ENCODE measurements around the gene PDZD4. TPM values are rescaled to one million over a fixed set of nuclear protein-coding genes. Genes with fewer than 3 reads are reported as not detected.

Gene PDZD4
- total and polyA plus RNA-seq, 2 experiments from 2014 or later: not detected

DNA sequence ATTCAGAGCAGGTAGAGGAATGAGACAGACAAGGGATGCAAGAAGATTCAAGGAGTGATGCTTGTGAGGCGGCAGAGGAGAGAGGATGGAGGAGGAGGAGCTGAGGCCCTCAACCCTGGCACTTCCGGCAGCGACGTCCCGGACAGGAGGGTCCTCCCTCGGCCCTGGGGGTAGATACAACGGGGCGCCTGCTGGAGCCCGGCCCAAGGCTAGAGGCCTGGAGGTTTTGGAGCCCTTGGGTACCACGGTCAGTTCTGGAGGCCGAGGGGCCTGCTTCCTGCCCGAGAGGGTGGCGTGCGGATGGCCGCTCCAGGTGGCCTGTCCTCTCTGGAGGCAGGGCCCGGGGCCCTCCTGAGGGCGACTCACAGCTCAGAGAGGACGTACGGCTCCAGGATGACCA lies 22.4 kb downstream of the PDZD4 start:
- no peak for DNase-seq
- Histone ChIP-seq H3K4me2 (ENCODE audit: unreplicated experiment) (no peak overlapping the region), H3K4me3 (no peak overlapping the region), H4K20me1 (ENCODE audit: insufficient read depth) (no peaks in the 10 kb centered on the region), H2AFZ (no peak overlapping the region), H3K36me3 (ENCODE audit: low read depth) (no peaks in the 10 kb centered on the region), H3K27me3 (replicated peaks; ENCODE audit: insufficient read depth) (no peaks in the 10 kb centered on the region), H3K27ac (no peak overlapping the region), H3K9me3 (ENCODE audit: low read depth) (no peaks in the 10 kb centered on the region), H3K4me1 (ENCODE audit: insufficient read depth) (no peaks in the 10 kb centered on the region), H3K9ac (no peak overlapping the region), H3K9me2 (ENCODE audit: insufficient read depth) (no peaks in the 10 kb centered on the region), H3F3A (ENCODE audit: insufficient read depth) (no peaks in the 10 kb centered on the region), H3K79me2 (ENCODE audit: insufficient read depth) (no peaks in the 10 kb centered on the region)
- no peak for TF ChIP-seq EZH2 (IDR thresholded peaks at IDR 0.05; ENCODE audit: insufficient read depth, poor library complexity, severe bottlenecking)
- no peak for TF ChIP-seq EZH2phosphoT487 (IDR thresholded peaks at IDR 0.05; ENCODE audit: insufficient read depth, low read depth)
- in situ Hi-C loops (cut with MboI): no loop called here
- WGBS, 2 experiments (ENCODE audit: low coverage in 1 of 2, low lambda C conversion rate in 2 of 2, missing lambda C conversion rate in 2 of 2): 85 to 100% methylated on average over 3 to 9 of the region's 19 CpGs

DNA sequence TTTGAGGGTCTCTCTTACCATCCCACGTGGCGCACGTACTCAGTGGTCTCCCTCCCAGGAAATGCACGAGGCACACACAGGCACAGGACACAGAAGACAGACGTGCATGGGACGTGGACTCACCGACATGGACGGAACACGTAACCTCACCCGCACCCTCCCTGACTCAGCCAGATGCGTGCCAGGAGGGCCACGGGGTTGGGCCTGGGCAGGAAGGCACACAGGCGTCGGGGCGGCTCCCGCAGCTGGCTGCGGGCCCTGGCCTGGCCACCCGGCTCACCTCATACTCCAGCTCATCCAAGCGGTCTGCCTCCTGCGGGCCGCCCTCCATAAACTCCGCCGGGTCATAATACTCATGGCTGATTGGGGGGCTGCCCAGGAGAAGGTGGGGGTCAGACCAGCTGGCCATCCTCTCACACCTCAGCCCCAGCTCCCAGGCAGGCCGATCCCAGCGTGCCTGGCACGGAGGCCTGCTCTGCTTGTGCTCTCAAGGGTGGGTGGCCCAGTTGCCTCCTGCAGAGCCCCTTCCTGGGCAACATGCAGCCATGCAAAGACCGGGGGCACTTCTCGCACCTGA lies 23.3 kb downstream of the PDZD4 start:
- no peaks in the 10 kb centered on the region for H3K9me2 ChIP-seq (ENCODE audit: insufficient read depth)
- WGBS, 2 experiments (ENCODE audit: low coverage in 1 of 2, low lambda C conversion rate in 2 of 2, missing lambda C conversion rate in 2 of 2): 83 to 90% methylated on average over 6 to 22 of the region's 28 CpGs
- H2AFZ ChIP-seq: no peak overlapping the region
- no peaks in the 10 kb centered on the region for H4K20me1 ChIP-seq (ENCODE audit: insufficient read depth)
- no peaks in the 10 kb centered on the region for H3K79me2 ChIP-seq (ENCODE audit: insufficient read depth)
- H3K27me3 ChIP-seq (replicated peaks; ENCODE audit: insufficient read depth): no peaks in the 10 kb centered on the region
- no peaks in the 10 kb centered on the region for H3F3A ChIP-seq (ENCODE audit: insufficient read depth)
- no peak overlapping the region for H3K4me3 ChIP-seq
- H3K9me3 ChIP-seq (ENCODE audit: low read depth): no peaks in the 10 kb centered on the region
- no peak overlapping the region for H3K9ac ChIP-seq
- DNase-seq: no peak
- no peak for TF ChIP-seq EZH2 (IDR thresholded peaks at IDR 0.05; ENCODE audit: insufficient read depth, poor library complexity, severe bottlenecking)
- no peak for TF ChIP-seq EZH2phosphoT487 (IDR thresholded peaks at IDR 0.05; ENCODE audit: insufficient read depth, low read depth)
- no peaks in the 10 kb centered on the region for H3K36me3 ChIP-seq (ENCODE audit: low read depth)
- H3K27ac ChIP-seq: no peak overlapping the region
- H3K4me2 ChIP-seq (ENCODE audit: unreplicated experiment): no peak overlapping the region
- H3K4me1 ChIP-seq (ENCODE audit: insufficient read depth): no peaks in the 10 kb centered on the region
- in situ Hi-C loops (cut with MboI): no loop called here

DNA sequence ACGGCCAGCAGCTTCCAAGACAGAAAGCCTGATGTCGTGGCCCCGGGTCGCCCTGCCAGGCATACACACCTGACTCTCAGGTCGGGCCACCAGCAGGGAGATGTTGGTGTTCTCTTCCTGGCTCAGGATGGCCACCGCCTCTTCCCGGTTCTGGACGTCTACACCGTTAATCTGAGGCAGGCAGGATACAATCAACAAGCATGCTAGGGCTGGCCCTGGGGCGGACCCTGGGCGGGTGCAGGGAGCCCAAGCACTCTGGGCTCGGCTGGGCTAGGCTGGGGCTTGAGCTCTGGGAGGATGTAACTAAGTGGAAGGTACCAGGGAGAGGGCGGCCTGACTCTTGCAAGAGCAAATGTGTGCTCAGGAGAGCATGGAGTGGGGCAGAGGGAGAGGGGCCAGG lies 24.9 kb downstream of the PDZD4 start:
- H3K4me3 ChIP-seq: no peak overlapping the region
- TF ChIP-seq EZH2 (IDR thresholded peaks at IDR 0.05; ENCODE audit: insufficient read depth, poor library complexity, severe bottlenecking) (no peak), EZH2phosphoT487 (IDR thresholded peaks at IDR 0.05; ENCODE audit: insufficient read depth, low read depth) (no peak)
- H3K9me3 ChIP-seq (ENCODE audit: low read depth): no peaks in the 10 kb centered on the region
- no peak overlapping the region for H3K27ac ChIP-seq
- H3K9ac ChIP-seq: no peak overlapping the region
- H3K36me3 ChIP-seq (ENCODE audit: low read depth): no peaks in the 10 kb centered on the region
- in situ Hi-C loops (cut with MboI): no loop called here
- H3K9me2 ChIP-seq (ENCODE audit: insufficient read depth): no peaks in the 10 kb centered on the region
- WGBS, 2 experiments (ENCODE audit: low coverage in 1 of 2, low lambda C conversion rate in 2 of 2, missing lambda C conversion rate in 2 of 2): 72 to 81% methylated on average over 8 to 10 of the region's 13 CpGs
- H3K4me2 ChIP-seq (ENCODE audit: unreplicated experiment): no peak overlapping the region
- H4K20me1 ChIP-seq (ENCODE audit: insufficient read depth): no peaks in the 10 kb centered on the region
- no peaks in the 10 kb centered on the region for H3K4me1 ChIP-seq (ENCODE audit: insufficient read depth)
- no peak overlapping the region for H2AFZ ChIP-seq
- no peaks in the 10 kb centered on the region for H3F3A ChIP-seq (ENCODE audit: insufficient read depth)
- no peak for DNase-seq
- H3K79me2 ChIP-seq (ENCODE audit: insufficient read depth): no peaks in the 10 kb centered on the region
- H3K27me3 ChIP-seq (replicated peaks; ENCODE audit: insufficient read depth): no peaks in the 10 kb centered on the region

DNA sequence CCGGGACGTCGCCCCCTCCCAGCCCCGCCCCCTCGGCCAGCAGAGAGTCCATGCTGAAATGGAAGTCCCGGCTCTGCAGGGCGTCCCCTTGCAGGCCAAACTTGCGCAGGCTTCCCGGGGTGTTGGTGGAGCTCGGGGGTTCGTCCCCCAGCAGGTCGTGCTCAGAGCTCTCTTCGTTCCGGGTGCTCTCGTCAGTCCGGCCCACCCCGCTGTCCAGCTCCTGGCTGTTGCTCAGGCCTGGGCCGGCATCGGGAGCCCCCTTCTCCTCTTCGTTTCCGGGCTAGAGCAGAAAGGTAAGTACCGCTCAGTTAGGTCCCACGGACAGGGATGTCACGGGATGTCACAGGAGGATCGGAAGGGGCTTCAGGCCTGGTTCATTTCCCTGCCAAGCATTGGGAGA lies 25.7 kb downstream of the PDZD4 start:
- Histone ChIP-seq H4K20me1 (ENCODE audit: insufficient read depth) (no peaks in the 10 kb centered on the region), H3K9ac (no peak overlapping the region), H3K79me2 (ENCODE audit: insufficient read depth) (no peaks in the 10 kb centered on the region), H2AFZ (no peak overlapping the region), H3K4me2 (ENCODE audit: unreplicated experiment) (no peak overlapping the region), H3K4me1 (ENCODE audit: insufficient read depth) (no peaks in the 10 kb centered on the region), H3K36me3 (ENCODE audit: low read depth) (no peaks in the 10 kb centered on the region), H3K27me3 (replicated peaks; ENCODE audit: insufficient read depth) (no peaks in the 10 kb centered on the region), H3K4me3 (no peak overlapping the region), H3K27ac (no peak overlapping the region), H3K9me2 (ENCODE audit: insufficient read depth) (no peaks in the 10 kb centered on the region), H3K9me3 (ENCODE audit: low read depth) (no peaks in the 10 kb centered on the region), H3F3A (ENCODE audit: insufficient read depth) (no peaks in the 10 kb centered on the region)
- no peak for DNase-seq
- in situ Hi-C loops (cut with MboI): no loop called here
- TF ChIP-seq EZH2 (IDR thresholded peaks at IDR 0.05; ENCODE audit: insufficient read depth, poor library complexity, severe bottlenecking): no peak
- no peak for TF ChIP-seq EZH2phosphoT487 (IDR thresholded peaks at IDR 0.05; ENCODE audit: insufficient read depth, low read depth)
- WGBS, 2 experiments (ENCODE audit: low coverage in 1 of 2, low lambda C conversion rate in 2 of 2, missing lambda C conversion rate in 2 of 2): 78 to 100% methylated on average over 10 to 20 of the region's 25 CpGs

Data from GM23248 (cell line).